ENCODE results near the gene TFF2.
A peak's percentile ranks its signal among the peaks of the same experiment; 100 is the strongest.

TFF2 gene

GRCh38 chr21:42317826-42318746 lies 32.7 kb downstream of the TFF2 start:
- peak; percentile 46 for DNase-seq

GRCh38 chr21:42317341-42317741 lies 33.5 kb downstream of the TFF2 start:
- peak; percentile 45 for DNase-seq

GRCh38 chr21:42316891-42317290 lies 33.9 kb downstream of the TFF2 start:
- peak; percentile 44 for DNase-seq

- DNase-seq, result peak; percentile 42
Observed at GRCh38 chr21:42315296-42315891, 35.4 kb downstream of the TFF2 start, which contains the start of gene TFF3. TSS of gene TFF3 (minus strand) at chr21:42315409. CDS start at chr21:42315374, 35 bp downstream.

GRCh38 chr21:42314616-42315295 lies 36.0 kb downstream of the TFF2 start:
- DNase-seq, result peak; percentile 38

- DNase-seq, result peak; percentile 53
Observed at GRCh38 chr21:42313501-42313969, 37.3 kb downstream of the TFF2 start.

GRCh38 chr21:42312626-42313104 lies 38.1 kb downstream of the TFF2 start:
- peak; percentile 32 for DNase-seq

GRCh38 chr21:42311816-42312625 lies 38.8 kb downstream of the TFF2 start:
- DNase-seq, result peak; percentile 49

GRCh38 chr21:42311160-42311559 lies 39.6 kb downstream of the TFF2 start:
- no peak for DNase-seq

- no peak for DNase-seq
Observed at GRCh38 chr21:42310411-42311001, 40.3 kb downstream of the TFF2 start.

- peak; percentile 90 for DNase-seq
Observed at GRCh38 chr21:42309753-42310213, 41.0 kb downstream of the TFF2 start.

GRCh38 chr21:42308914-42309752 lies 41.7 kb downstream of the TFF2 start:
- no peak for DNase-seq

GRCh38 chr21:42308161-42308913 lies 42.5 kb downstream of the TFF2 start:
- no peak for DNase-seq

- no peak for DNase-seq
Observed at GRCh38 chr21:42307106-42307505, 43.7 kb downstream of the TFF2 start.

- no peak for DNase-seq
Observed at GRCh38 chr21:42306366-42307035, 44.3 kb downstream of the TFF2 start.

- DNase-seq, result no peak
Observed at GRCh38 chr21:42305707-42306147, 45.1 kb downstream of the TFF2 start.

- no peak for DNase-seq
Observed at GRCh38 chr21:42304556-42305454, 46.0 kb downstream of the TFF2 start.

- no peak for DNase-seq
Observed at GRCh38 chr21:42303443-42303842, 47.4 kb downstream of the TFF2 start.

Measured in activated CD8-positive, alpha-beta memory T cell treated with anti-CD3 and anti-CD28 coated beads for 24 hours (primary cell).